Activated CD4-positive, alpha-beta T cell treated with anti-CD3 and anti-CD28 coated beads, Interleukin-2, amount 10 ng/mL, durations not matched to agents 24 days and 14 days (primary cell): ENCODE results near the gene WDR90. TPM values are rescaled to one million over a fixed set of nuclear protein-coding genes. Genes with fewer than 3 reads are reported as not detected.
A peak's percentile ranks its signal among the peaks of the same experiment; 100 is the strongest.
"Not testable (repeated sequence)": the region's sequence is repeated elsewhere in the genome, so short reads cannot be mapped to it uniquely, and the experiment has no call there.

ENCODE experiments used
- DNase-seq: peaks from one replicate; pipeline ENCODE4 v3.0.0; 2022
- H3K27ac Mint-ChIP-seq: one replicate; pipeline ENCODE4 v1.8.0; 2022; ENCODE audit warnings: mild to moderate bottlenecking, mixed read lengths
- H3K27me3 Mint-ChIP-seq: one replicate; pipeline ENCODE4 v1.8.0; 2022; ENCODE audit warnings: mixed read lengths
- H3K36me3 Mint-ChIP-seq: one replicate; pipeline ENCODE4 v1.8.0; 2022; ENCODE audit warnings: low read depth, mild to moderate bottlenecking, mixed read lengths
- H3K4me1 Mint-ChIP-seq: one replicate; pipeline ENCODE4 v1.8.0; 2021; ENCODE audit warnings: mixed read lengths
- H3K4me3 Mint-ChIP-seq: one replicate; pipeline ENCODE4 v1.8.0; 2022; ENCODE audit warnings: mild to moderate bottlenecking, moderate library complexity, mixed read lengths
- H3K9me3 Mint-ChIP-seq: one replicate; pipeline ENCODE4 v1.8.0; 2021; ENCODE audit warnings: mixed read lengths
- intact Hi-C: fragments of 100-400 bp; cut with micrococcal nuclease; formaldehyde crosslinking; loops from one replicate; pipeline ENCODE4 v1.15.1; 2023
- total RNA-seq: library from RNA; stranded (reverse); gene quantifications from 2 replicates; pipeline ENCODE4 v1.2.3, GENCODE V29; 2022

WDR90 gene
- total RNA-seq, 1 donor from 2014 or later = 111 TPM

- H3K27ac Mint-ChIP-seq = no peak overlapping the region
- intact Hi-C loops = no loop called here
Observed at GRCh38 chr16:707062-707538, 57.9 kb downstream of the WDR90 start.

GRCh38 chr16:708019-708418 is 58.9 kb downstream of the WDR90 start:
- H3K9me3 Mint-ChIP-seq = no peaks in the 10 kb centered on the region
- intact Hi-C loops = no loop called here

More at GRCh38 chr16:707062-707538, 57.9 kb downstream of the WDR90 start:
- Mint-ChIP-seq H3K4me1 (no peaks in the 10 kb centered on the region), H3K4me3 (no peak overlapping the region), H3K36me3 (no peaks in the 10 kb centered on the region), H3K9me3 (no peaks in the 10 kb centered on the region), H3K27me3 (peaks cover 40% of the 10 kb centered on the region)
- no peak for DNase-seq

GRCh38 chr16:708959-709358 is 59.8 kb downstream of the WDR90 start:
- Mint-ChIP-seq H3K4me1 (peaks cover 4% of the 10 kb centered on the region), H3K36me3 (no peaks in the 10 kb centered on the region), H3K9me3 (no peaks in the 10 kb centered on the region), H3K4me3 (no peak overlapping the region), H3K27me3 (peaks cover 31% of the 10 kb centered on the region), H3K27ac (no peak overlapping the region)
- no peak for DNase-seq
- intact Hi-C loops = no loop called here

More at GRCh38 chr16:708019-708418, 58.9 kb downstream of the WDR90 start:
- Mint-ChIP-seq H3K4me3 (no peak overlapping the region), H3K27ac (no peak overlapping the region), H3K4me1 (peaks cover 4% of the 10 kb centered on the region), H3K27me3 (peaks cover 36% of the 10 kb centered on the region), H3K36me3 (no peaks in the 10 kb centered on the region)
- DNase-seq = no peak

- no peaks in the 10 kb centered on the region for H3K9me3 Mint-ChIP-seq
Observed at GRCh38 chr16:709566-710499, 60.7 kb downstream of the WDR90 start.

GRCh38 chr16:710500-711075 is 61.4 kb downstream of the WDR90 start:
- Mint-ChIP-seq H3K36me3 (no peaks in the 10 kb centered on the region), H3K4me3 (no peak overlapping the region), H3K9me3 (no peaks in the 10 kb centered on the region), H3K27me3 (peaks cover 30% of the 10 kb centered on the region), H3K27ac (no peak overlapping the region), H3K4me1 (peaks cover 4% of the 10 kb centered on the region)
- intact Hi-C loops = loop anchor here (1.0 kb wide), 1 partner anchor 75 kb away; no protein-coding TSS in a partner anchor
- DNase-seq = no peak

More at GRCh38 chr16:709566-710499, 60.7 kb downstream of the WDR90 start:
- DNase-seq = no peak
- Mint-ChIP-seq H3K27ac (no peak overlapping the region), H3K4me1 (peaks cover 4% of the 10 kb centered on the region), H3K36me3 (no peaks in the 10 kb centered on the region), H3K27me3 (peaks cover 30% of the 10 kb centered on the region), H3K4me3 (no peak overlapping the region)
- intact Hi-C loops = no loop called here

- H3K4me3 Mint-ChIP-seq = no peak overlapping the region
- intact Hi-C loops = loop anchor here (1.0 kb wide), 1 partner anchor 74 kb away; no protein-coding TSS in a partner anchor
- no peaks in the 10 kb centered on the region for H3K9me3 Mint-ChIP-seq
- peaks cover 4% of the 10 kb centered on the region for H3K4me1 Mint-ChIP-seq
- H3K36me3 Mint-ChIP-seq = no peaks in the 10 kb centered on the region
- no peak overlapping the region for H3K27ac Mint-ChIP-seq
- no peak for DNase-seq
- H3K27me3 Mint-ChIP-seq = peaks cover 32% of the 10 kb centered on the region
Observed at GRCh38 chr16:711084-711483, 61.9 kb downstream of the WDR90 start.

GRCh38 chr16:711548-712320 is 62.6 kb downstream of the WDR90 start:
- Mint-ChIP-seq H3K27ac (no peak overlapping the region), H3K9me3 (no peaks in the 10 kb centered on the region), H3K27me3 (peaks cover 31% of the 10 kb centered on the region), H3K36me3 (no peaks in the 10 kb centered on the region), H3K4me1 (peaks cover 4% of the 10 kb centered on the region), H3K4me3 (no peak overlapping the region)
- intact Hi-C loops = loop anchor here (1.0 kb wide), 2 partner anchors 74 to 77 kb away; partner anchors contain the start of genes CHTF18 and RPUSD1
- peak; percentile 94 for DNase-seq

- not testable (repeated sequence) for H3K9me3 Mint-ChIP-seq, H3K4me3 Mint-ChIP-seq, H3K36me3 Mint-ChIP-seq, H3K4me1 Mint-ChIP-seq
- Mint-ChIP-seq H3K27me3 (peaks cover 24% of the 10 kb centered on the region), H3K27ac (peak overlapping the region; percentile 6)
- intact Hi-C loops = loop anchor here (1.0 kb wide), 1 partner anchor 76 kb away; the partner anchor contains the start of genes CHTF18 and RPUSD1
- peak; percentile 86 for DNase-seq
Observed at GRCh38 chr16:712740-713250, 63.6 kb downstream of the WDR90 start.

GRCh38 chr16:714079-714478 is 64.9 kb downstream of the WDR90 start:
- peaks cover 21% of the 10 kb centered on the region for H3K27me3 Mint-ChIP-seq
- DNase-seq = no peak
- H3K4me1 Mint-ChIP-seq = peaks cover 4% of the 10 kb centered on the region
- H3K9me3 Mint-ChIP-seq = no peaks in the 10 kb centered on the region
- H3K36me3 Mint-ChIP-seq = no peaks in the 10 kb centered on the region
- no peak overlapping the region for H3K27ac Mint-ChIP-seq
- intact Hi-C loops = no loop called here
- no peak overlapping the region for H3K4me3 Mint-ChIP-seq

GRCh38 chr16:714558-715476 is 65.7 kb downstream of the WDR90 start, which contains the start of gene METRN:
Gene METRN (plus strand): TSS chr16:715118. CDS start chr16:715290, 172 bp downstream.
- H3K4me1 Mint-ChIP-seq = peaks cover 4% of the 10 kb centered on the region
- intact Hi-C loops = loop anchor here (1.0 kb wide), 1 partner anchor 26 kb away; no protein-coding TSS in a partner anchor
- H3K36me3 Mint-ChIP-seq = no peaks in the 10 kb centered on the region
- no peak within 1 kb of the TSS for H3K27ac Mint-ChIP-seq
- H3K4me3 Mint-ChIP-seq = peak within 1 kb of the TSS; percentile 62
- peaks cover 24% of the 10 kb centered on the region for H3K27me3 Mint-ChIP-seq
- no peaks in the 10 kb centered on the region for H3K9me3 Mint-ChIP-seq
- DNase-seq = peak; percentile 98

GRCh38 chr16:715477-716199 is 66.5 kb downstream of the WDR90 start:
- Mint-ChIP-seq H3K9me3 (no peaks in the 10 kb centered on the region), H3K4me1 (peaks cover 7% of the 10 kb centered on the region), H3K27me3 (peaks cover 24% of the 10 kb centered on the region), H3K4me3 (peak overlapping the region; percentile 62), H3K27ac (no peak overlapping the region), H3K36me3 (no peaks in the 10 kb centered on the region)
- intact Hi-C loops = loop anchor here (1.0 kb wide), 1 partner anchor 26 kb away; no protein-coding TSS in a partner anchor
- DNase-seq = peak; percentile 74

- peak overlapping the region; percentile 62 for H3K4me3 Mint-ChIP-seq
- intact Hi-C loops = no loop called here
- no peak for DNase-seq
- peaks cover 24% of the 10 kb centered on the region for H3K27me3 Mint-ChIP-seq
- H3K9me3 Mint-ChIP-seq = no peaks in the 10 kb centered on the region
- no peaks in the 10 kb centered on the region for H3K36me3 Mint-ChIP-seq
- H3K27ac Mint-ChIP-seq = no peak overlapping the region
- peaks cover 7% of the 10 kb centered on the region for H3K4me1 Mint-ChIP-seq
Observed at GRCh38 chr16:716200-716568, 67.0 kb downstream of the WDR90 start.
